Mesangial cell (primary cell): ENCODE data around the gene GTPBP6. TPM values are rescaled to one million over a fixed set of nuclear protein-coding genes. Genes with fewer than 3 reads are reported as not detected.

Experiments
- total RNA-seq: library from RNA; depleted of rRNA; stranded (reverse); fragments of >200 nt; gene quantifications from 2 replicates; pipeline ENCODE4 v1.2.3, GENCODE V29; 2015

Gene GTPBP6
- total RNA-seq, result 47.3 and 48.4 TPM in 2 replicates

GRCh38 chrX:318739-319578 lies at the start of gene GTPBP6:
Gene GTPBP6 (minus strand): TSS chrX:318796. CDS start chrX:318787, 9 bp downstream.

GRCh38 chrX:281166-281999 lies 37.2 kb downstream of the GTPBP6 start, which contains the start of gene PLCXD1:
Gene PLCXD1 (plus strand): TSS chrX:281381. CDS start chrX:284188, 2,807 bp downstream.

Other genes starting within 250 kb of the GTPBP6 start
- 25.0 and 38.1 TPM in 2 replicates for gene PLCXD1, start 37.4 kb downstream of the GTPBP6 start, total RNA-seq
- gene PPP2R3B, start 68.1 kb upstream of the GTPBP6 start, total RNA-seq, result 15.0 and 24.8 TPM in 2 replicates